ENCODE results near the gene MTRFR.
"Not testable (repeated sequence)": the region's sequence is repeated elsewhere in the genome, so short reads cannot be mapped to it uniquely, and the experiment has no call there.

MTRFR gene

GRCh38 chr12:123232807-123233504 lies at the start of gene MTRFR, which contains the start of gene MPHOSPH9:
Gene MTRFR (plus strand): TSS chr12:123233436. CDS start chr12:123253675, 20,239 bp downstream.
Gene MPHOSPH9 (minus strand): TSS chr12:123233141. CDS start chr12:123230364, 2,777 bp downstream.
- DNase-seq (ENCODE audit: extremely low read depth in 1 of 2, low read depth in 1 of 2) = peak; percentile 92 to 99

GRCh38 chr12:123187637-123188036 lies 45.6 kb upstream of the MTRFR start:
- no peak for DNase-seq (ENCODE audit: extremely low read depth in 1 of 2, low read depth in 1 of 2)

DNA sequence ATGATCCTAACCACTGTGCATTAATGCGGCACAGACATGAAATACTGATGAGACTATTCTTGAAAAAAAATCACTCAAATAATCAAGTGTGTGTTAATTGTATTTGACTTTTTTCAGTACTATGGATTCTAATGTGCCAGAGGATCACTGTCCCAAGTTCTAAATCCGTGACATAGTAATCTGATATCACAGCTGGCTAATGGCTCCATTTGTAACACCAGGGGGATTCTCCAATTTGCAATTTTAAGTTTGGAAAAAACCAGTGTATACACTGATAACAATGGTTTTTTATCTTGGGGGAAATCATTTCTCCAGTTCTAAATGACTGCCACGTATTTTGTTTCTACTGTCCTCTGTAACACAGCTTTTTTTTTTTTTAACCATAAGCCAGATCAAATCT lies 33.3 kb upstream of the MTRFR start:
- DNase-seq (ENCODE audit: extremely low read depth in 1 of 2, low read depth in 1 of 2) = no peak

DNA sequence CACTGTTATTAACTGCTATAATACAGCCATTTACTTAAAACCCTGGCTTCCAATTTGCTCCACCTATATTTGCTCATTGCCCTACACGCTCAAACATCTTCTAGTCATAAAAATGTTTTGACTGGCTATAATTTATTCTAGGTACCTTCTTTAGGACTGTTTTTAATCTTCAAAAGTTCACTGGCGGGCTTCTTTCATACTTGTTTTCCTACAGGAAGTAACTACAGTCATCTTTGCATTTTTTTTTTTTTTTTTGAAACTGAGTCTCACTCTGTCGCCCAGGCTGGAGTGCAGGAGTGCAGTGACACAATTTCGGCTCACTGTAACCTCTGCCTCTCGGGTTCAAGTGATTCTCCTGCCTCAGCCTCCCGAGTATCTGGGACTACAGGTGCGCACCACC lies 32.8 kb upstream of the MTRFR start:
- DNase-seq (ENCODE audit: extremely low read depth in 1 of 2, low read depth in 1 of 2) = no peak

GRCh38 chr12:123206794-123207193 lies 26.4 kb upstream of the MTRFR start:
- DNase-seq (ENCODE audit: extremely low read depth in 1 of 2, low read depth in 1 of 2) = not testable (repeated sequence)

- not testable (repeated sequence) for DNase-seq (ENCODE audit: extremely low read depth in 1 of 2, low read depth in 1 of 2)
These were observed 25.4 kb upstream of the MTRFR start for GRCh38 chr12:123207815-123208214.

DNA sequence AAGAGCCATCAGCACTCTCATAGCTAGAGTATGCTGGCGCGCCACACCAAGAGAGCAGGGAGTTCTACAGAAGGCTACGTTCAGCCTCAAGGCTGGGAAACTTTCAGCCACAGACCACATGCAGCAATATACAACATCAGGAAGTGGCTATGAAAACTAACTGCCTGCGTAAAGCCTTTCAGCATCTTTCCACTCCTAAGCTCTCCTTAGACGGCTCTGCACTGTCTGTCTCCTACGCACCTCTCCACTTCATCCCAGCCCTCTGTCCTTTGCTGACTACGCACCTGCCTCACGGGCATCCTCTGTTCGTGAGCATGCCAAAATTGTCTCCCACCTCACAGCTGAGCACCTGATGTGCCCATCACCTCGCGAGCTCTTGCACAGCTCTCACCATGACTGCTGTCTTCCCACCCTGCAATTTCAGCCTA lies 10.0 kb upstream of the MTRFR start:
- DNase-seq (ENCODE audit: extremely low read depth in 1 of 2, low read depth in 1 of 2) = peak; percentile 26 to 27

GRCh38 chr12:123225443-123225842 lies 7.8 kb upstream of the MTRFR start:
- DNase-seq (ENCODE audit: extremely low read depth in 1 of 2, low read depth in 1 of 2) = no peak

GRCh38 chr12:123227581-123228258 lies 5.5 kb upstream of the MTRFR start:
- DNase-seq (ENCODE audit: extremely low read depth in 1 of 2, low read depth in 1 of 2) = no peak

DNA sequence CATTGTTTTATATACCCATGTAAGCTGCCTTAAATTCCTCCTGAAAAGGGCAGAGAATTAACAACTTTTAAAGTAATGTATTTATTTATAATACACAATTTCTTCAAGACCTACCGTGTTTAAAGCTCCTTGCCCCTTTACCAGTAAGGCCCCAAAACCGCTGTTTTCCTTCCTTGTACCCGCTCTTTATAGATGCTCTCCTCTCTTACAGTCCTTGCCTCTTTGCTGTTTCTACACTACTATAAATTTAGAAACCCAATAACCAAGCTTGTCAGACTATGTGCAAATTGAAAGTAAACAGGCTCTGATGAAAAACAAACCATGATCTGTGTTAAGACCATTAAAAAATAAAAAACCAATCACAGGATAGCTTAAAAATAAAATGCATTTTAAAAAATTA lies 4.2 kb upstream of the MTRFR start:
- no peak for DNase-seq (ENCODE audit: extremely low read depth in 1 of 2, low read depth in 1 of 2)

GRCh38 chr12:123231931-123232330 lies 1.3 kb upstream of the MTRFR start:
- DNase-seq (ENCODE audit: extremely low read depth in 1 of 2, low read depth in 1 of 2) = no peak

GRCh38 chr12:123232472-123232806 lies 797 bp upstream of the MTRFR start:
- no peak for DNase-seq (ENCODE audit: extremely low read depth in 1 of 2, low read depth in 1 of 2)

DNA sequence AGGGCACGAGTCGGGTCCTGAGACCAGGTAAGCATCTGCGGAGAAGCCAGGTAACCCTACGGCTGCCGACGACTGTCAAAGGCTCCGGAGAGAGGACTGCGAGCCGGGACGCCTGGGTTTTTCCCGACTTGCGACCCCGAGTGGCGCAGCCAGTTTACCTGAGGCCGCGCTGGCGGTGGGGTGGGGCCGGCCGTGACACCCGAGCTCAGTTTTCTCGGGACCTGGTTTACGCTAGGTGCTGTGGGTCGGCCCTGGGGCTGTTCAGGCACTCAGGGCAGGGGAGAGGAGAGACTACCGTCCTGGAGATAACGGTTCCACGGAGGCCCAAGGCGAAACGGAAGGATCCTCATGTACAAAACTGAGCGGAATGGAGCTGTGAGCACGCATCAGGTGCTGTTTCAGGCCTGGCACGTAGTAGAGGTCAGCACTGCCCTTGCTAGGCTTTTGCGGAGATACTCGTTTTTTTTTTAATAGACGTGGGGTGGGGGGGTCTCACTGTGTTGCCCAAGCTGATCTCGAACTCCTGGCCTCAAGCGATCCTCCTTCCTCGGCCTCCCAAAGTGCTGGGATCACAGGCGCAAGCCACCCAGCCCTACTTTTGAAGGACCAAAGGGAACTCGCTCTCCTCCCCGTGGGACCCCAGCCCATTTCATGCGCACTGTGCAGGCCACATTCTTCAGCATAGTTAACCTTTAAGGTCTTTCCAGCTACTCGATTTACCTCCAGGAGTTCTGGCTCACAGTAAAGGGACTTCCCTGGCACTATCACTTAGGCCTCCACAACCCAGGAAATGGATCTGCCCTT lies 471 bp downstream of the MTRFR start:
- no peak for DNase-seq (ENCODE audit: extremely low read depth in 1 of 2, low read depth in 1 of 2)

DNA sequence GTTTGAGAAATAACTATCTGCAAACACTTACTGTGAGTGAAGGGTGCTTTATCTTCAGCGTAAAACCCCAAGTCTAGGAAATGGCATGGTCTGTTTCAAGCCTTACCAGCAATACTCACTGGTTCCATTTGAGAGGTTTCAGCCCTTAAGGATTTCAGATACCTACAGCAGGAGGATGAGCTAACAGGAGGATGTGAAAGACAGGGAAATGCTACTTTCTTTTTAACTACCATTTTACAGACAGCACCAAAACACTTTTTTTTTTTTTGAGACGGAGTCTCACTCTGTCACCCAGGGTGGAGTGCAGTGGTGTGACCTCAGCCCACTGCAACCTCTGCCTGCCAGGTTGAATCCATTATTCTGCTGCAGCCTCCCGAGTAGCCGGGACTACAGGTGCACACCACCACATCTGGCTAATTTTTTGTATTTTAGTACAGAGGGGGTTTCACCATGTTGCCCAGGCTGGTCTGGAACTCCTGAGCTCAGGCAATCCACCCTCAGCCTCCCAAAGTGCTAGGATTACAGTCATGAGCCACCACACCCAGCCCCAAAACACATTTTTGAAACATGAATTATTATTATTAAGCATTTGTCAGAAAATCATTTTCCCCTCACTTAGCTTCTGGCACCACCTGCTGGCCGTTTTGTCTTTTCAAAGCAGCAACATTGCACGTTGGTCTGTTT lies 4.6 kb downstream of the MTRFR start:
- DNase-seq (ENCODE audit: extremely low read depth in 1 of 2, low read depth in 1 of 2) = peak; percentile 53 to 65

GRCh38 chr12:123238330-123238682 lies 5.1 kb downstream of the MTRFR start:
- DNase-seq (ENCODE audit: extremely low read depth in 1 of 2, low read depth in 1 of 2) = no peak

- no peak for DNase-seq (ENCODE audit: extremely low read depth in 1 of 2, low read depth in 1 of 2)
These were observed 5.7 kb downstream of the MTRFR start for GRCh38 chr12:123238961-123239360.

DNA sequence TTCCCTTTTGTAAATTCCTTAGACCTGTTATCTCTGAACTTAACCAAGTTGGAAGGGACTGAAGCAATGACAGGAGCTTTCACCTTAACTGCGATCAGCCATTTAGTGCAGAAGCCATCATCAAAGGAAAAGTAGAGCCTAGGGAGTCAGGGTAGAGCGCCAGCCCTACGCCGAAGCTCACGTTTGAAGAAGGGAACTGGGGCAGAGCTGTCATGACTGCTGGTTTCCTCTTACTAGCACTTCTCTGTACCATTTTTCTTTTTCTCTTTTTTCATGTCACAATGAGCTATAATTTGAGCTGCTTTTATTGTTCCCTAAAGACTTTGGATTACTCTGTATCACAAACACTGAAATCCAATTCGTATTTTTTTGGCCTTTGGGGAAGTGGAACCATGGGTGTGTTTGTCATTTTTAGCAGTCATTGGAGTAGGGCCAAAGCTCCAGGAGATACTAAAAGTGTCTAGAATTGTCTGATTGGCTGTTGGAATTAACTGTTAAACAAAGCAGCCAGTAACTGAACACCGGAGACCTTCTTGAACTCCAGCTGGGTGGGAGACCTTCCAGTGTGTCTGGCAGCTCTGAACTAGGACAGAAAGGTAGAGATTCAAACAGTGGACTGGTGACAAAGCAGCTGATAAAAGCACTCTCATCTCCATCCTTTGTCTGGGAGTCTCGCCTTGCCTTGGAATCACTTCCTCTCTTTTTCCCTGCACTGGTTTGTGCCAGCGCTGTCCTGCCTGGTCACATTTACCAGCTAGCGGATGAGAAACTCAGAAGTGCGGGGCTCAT lies 9.1 kb downstream of the MTRFR start:
- DNase-seq (ENCODE audit: extremely low read depth in 1 of 2, low read depth in 1 of 2) = no peak

DNA sequence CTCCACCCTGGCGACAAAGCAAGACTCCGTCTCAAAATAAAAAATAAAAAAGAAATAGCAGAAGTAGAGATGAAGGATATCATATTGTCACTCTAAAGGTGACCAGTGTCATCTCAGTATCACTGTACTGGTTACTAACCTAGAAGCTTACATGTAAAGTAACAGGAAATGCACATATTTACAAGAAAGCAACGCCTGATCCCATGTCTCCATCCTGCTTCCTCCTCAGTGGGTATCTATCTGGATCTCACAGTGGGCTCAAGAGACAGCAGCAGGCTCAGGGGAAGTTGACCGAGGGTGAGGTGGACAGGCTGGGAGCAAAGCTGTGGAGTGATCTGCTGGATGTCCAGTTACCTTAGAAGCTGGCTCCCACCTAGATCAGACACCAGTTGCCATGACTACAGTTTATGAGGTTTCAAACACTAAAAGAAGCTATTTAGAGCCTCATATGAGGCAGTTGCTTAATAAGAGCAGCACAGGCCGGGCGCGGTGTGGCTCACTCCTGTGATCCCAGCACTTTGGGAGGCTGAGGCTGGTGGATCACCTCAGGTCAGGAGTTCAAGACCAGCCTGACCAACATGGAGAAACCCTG lies 10.5 kb downstream of the MTRFR start:
- DNase-seq (ENCODE audit: extremely low read depth in 1 of 2, low read depth in 1 of 2) = no peak

DNA sequence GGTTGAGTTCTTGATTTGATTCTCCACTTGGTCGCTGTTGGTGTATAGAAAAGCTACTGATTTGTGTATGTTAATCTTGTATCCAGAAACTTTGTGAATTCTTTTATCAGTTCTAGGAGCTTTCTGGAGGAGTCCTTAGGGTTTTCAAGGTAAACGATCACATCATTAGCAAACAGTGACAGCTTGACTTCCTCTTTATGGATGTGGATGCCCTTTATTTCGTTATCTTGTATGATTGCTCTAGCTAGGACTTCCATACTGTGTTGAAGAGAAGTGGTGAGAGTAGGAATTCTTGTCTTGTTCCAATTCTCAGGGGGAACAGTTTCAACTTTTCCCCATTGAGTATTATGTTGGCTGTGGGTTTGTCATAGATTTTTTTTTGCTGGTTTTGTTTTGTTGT lies 12.4 kb downstream of the MTRFR start:
- DNase-seq (ENCODE audit: extremely low read depth in 1 of 2, low read depth in 1 of 2) = no peak

- DNase-seq (ENCODE audit: extremely low read depth in 1 of 2, low read depth in 1 of 2) = not testable (repeated sequence)
These were observed 14.9 kb downstream of the MTRFR start for GRCh38 chr12:123248129-123248528.

Data from activated CD8-positive, alpha-beta memory T cell treated with anti-CD3 and anti-CD28 coated beads for 1 hour (primary cell).